ENCODE measurements around the gene USP40. TPM values are rescaled to one million over a fixed set of nuclear protein-coding genes. Genes with fewer than 3 reads are reported as not detected.

The USP40 gene
- total RNA-seq, 4 donors from 2014 or later = 10.9 to 29.2 (median 12.4) TPM

DNA sequence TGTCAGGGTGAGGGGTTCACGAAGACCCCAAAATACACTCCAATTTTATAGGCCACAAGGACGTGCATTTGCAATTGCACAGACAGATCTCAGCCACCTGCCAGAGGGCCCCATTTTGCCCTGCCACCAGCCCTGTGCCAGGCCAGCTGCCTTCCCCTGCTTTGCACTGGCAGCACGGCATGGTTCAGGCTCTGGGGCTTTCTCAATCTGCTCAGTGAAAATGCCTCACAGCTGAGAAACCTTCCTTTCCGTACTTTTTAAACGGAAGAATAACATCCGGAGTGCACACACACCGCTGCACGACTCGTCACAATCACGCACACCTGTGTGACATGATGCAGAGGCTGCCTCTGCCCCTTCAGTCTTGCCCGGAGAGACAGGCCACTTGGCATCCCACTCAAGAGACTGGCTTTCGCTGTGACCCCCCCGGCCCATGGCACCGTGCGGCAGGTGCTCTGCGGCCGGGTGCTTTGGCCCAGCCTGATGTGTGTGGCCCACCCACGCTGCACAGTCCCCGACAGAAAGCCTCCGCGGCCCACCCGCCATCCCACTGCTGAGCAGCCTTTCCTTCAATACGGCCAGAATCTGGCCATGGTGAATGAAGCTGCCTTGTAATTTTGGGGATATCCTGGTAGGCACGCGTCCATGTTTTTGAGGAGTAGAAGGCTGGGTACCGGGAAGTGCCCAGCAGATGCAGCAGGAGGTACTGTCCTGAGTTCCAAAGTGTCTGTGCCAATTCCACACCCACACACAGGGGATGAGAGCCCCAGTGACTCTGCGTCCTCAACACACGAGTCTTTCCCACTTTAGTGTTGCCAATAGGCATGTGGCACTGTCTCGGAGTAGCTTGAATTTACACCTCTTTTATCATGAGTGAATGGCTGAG is 88.8 kb downstream of the USP40 start:
- H3K9me3 ChIP-seq = no peaks in the 10 kb centered on the region
- H3K4me1 ChIP-seq = peaks cover 12 to 23% of the 10 kb centered on the region in 2 donors
- TF ChIP-seq POLR2A (IDR thresholded peaks at IDR 0.05) (no peak), CTCF (IDR thresholded peaks at IDR 0.05 in 4 of 5, conservative IDR thresholded peaks at IDR 0.05 in 1 of 5) (no peak)
- no peak overlapping the region for H3K27ac ChIP-seq
- intact Hi-C loops (cut with DNase I; ENCODE audit: low total_unique reads) = no loop called here
- peaks cover 0 to 58% of the 10 kb centered on the region in 2 donors for H3K36me3 ChIP-seq
- no peak for ATAC-seq
- no peak overlapping the region for H3K4me3 ChIP-seq
- in situ Hi-C loops (cut with MboI; ENCODE audit: low sequenced_read_pairs in 4 of 4) = no loop called here
- H3K27me3 ChIP-seq = no peaks in the 10 kb centered on the region
- DNase-seq = no peak

GRCh38 chr2:233476651-233477547 is 89.7 kb downstream of the USP40 start:
- TF ChIP-seq POLR2A (IDR thresholded peaks at IDR 0.05) (no peak), CTCF (IDR thresholded peaks at IDR 0.05 in 4 of 5, conservative IDR thresholded peaks at IDR 0.05 in 1 of 5) (no peak)
- DNase-seq = no peak
- ATAC-seq = no peak
- in situ Hi-C loops (cut with MboI; ENCODE audit: low sequenced_read_pairs in 4 of 4) (no loop called here), intact Hi-C loops (cut with DNase I; ENCODE audit: low total_unique reads) (no loop called here)
- peaks cover 0 to 58% of the 10 kb centered on the region in 2 donors for H3K36me3 ChIP-seq
- no peaks in the 10 kb centered on the region for H3K9me3 ChIP-seq
- H3K4me3 ChIP-seq = no peak overlapping the region
- H3K27me3 ChIP-seq = no peaks in the 10 kb centered on the region
- peaks cover 12 to 20% of the 10 kb centered on the region in 2 donors for H3K4me1 ChIP-seq
- H3K27ac ChIP-seq = no peak overlapping the region

- Histone ChIP-seq H3K36me3 (peaks cover 0 to 65% of the 10 kb centered on the region in 2 donors), H3K4me3 (no peak overlapping the region), H3K27ac (peak overlapping the region in 2 of 4 donors; percentile 64 to 72), H3K27me3 (no peaks in the 10 kb centered on the region), H3K4me1 (peaks cover 8 to 13% of the 10 kb centered on the region in 2 donors), H3K9me3 (no peaks in the 10 kb centered on the region)
- TF ChIP-seq POLR2A (IDR thresholded peaks at IDR 0.05) = no peak
- TF ChIP-seq CTCF (IDR thresholded peaks at IDR 0.05 in 4 of 5, conservative IDR thresholded peaks at IDR 0.05 in 1 of 5) = no peak
- intact Hi-C loops (cut with DNase I; ENCODE audit: low total_unique reads) = no loop called here
- DNase-seq (no peak), ATAC-seq (no peak)
- in situ Hi-C loops (cut with MboI; ENCODE audit: low sequenced_read_pairs in 4 of 4) = no loop called here
These were observed 90.5 kb downstream of the USP40 start for GRCh38 chr2:233476063-233476410.

DNA sequence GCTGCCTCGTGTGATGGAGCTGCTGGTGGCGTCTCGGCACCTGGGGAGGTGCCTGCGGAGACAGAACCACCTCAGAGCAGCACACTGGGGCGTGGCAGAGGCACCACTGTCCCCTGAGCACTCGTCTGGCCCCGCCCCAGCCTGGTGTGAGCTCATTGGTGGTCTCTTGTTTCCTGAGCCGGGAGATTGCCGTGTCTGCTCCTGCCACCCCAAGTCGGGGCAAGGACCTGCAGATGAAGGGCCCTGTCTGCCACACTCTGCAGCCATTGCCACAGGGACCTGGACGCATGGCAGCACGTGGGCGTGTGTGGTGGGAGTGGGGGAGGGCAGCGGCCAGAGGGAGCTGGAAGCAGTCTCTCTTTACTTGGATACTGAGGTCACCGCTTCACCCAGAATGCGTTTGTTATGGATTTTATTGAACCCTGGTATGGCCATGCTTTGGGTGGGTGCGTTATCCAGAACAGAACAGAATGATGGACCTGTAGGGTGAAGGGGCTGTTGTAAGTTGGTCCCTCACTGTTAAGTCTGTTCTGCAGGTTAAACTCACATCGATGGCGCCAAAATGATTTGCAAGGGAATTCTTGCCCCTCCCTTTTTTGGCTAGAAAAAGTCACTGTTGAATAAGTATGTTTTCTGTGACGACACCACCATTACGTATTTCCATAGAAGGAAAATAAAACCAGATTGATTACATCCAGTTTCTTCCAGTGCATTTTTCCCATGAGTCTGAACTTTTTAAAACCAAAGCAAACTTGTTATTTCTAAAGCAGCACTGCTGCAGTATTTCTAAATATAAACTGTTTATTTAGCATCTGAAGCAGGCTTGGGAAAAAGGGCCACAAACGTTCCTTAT is 92.0 kb downstream of the USP40 start:
- Histone ChIP-seq H3K4me3 (no peak overlapping the region), H3K27ac (peak overlapping the region; percentile 41 to 72 (median 53)), H3K9me3 (no peaks in the 10 kb centered on the region), H3K4me1 (peaks cover 4 to 9% of the 10 kb centered on the region in 2 donors), H3K36me3 (peaks cover 0 to 80% of the 10 kb centered on the region in 2 donors), H3K27me3 (no peaks in the 10 kb centered on the region)
- no peak for TF ChIP-seq POLR2A (IDR thresholded peaks at IDR 0.05)
- no peak for TF ChIP-seq CTCF (IDR thresholded peaks at IDR 0.05 in 4 of 5, conservative IDR thresholded peaks at IDR 0.05 in 1 of 5)
- DNase-seq (no peak), ATAC-seq (no peak)
- in situ Hi-C loops (cut with MboI; ENCODE audit: low sequenced_read_pairs in 4 of 4) = no loop called here
- intact Hi-C loops (cut with DNase I; ENCODE audit: low total_unique reads) = no loop called here
